HG02938 (cell line): ENCODE data around the gene ENPP5.

Source experiments
- ATAC-seq: cut with Tn5 transposase; IDR thresholded peaks from one replicate; pipeline ENCODE4 v1.9.1; 2021; ENCODE audit warnings: mild to moderate bottlenecking, moderate library complexity; ENCODE audit not compliant: unreplicated experiment

ENPP5 gene

GRCh38 chr6:46113370-46113769, 57.4 kb downstream of the ENPP5 start:
- no peak for ATAC-seq
